HepG2 (cell line): ENCODE results near the gene MAN2C1. TPM values are rescaled to one million over a fixed set of nuclear protein-coding genes. Genes with fewer than 3 reads are reported as not detected.

Experiments
- CBX2 ChIP-seq, 2 experiments: fragments of 200-600 bp in 1 of 2; sonication (generic); formaldehyde crosslinking in 1 of 2; IDR thresholded peaks; 2 replicates each; pipeline versions ENCODE4 v1.7.0 to v1.8.1; 2018 to 2022; ENCODE audit warnings: low read depth in 2 of 2, low read length in 1 of 2, mild to moderate bottlenecking in 1 of 2, missing genetic modification reagents in 1 of 2
- CCDC6 ChIP-seq: sonication (generic); formaldehyde crosslinking; IDR thresholded peaks from 2 replicates; pipeline ENCODE4 v1.8.1; 2022; ENCODE audit warnings: mild to moderate bottlenecking, missing genetic modification reagents, moderate library complexity
- TBL1XR1 ChIP-seq: fragments of 150-350 bp; IDR thresholded peaks from 2 replicates; pipeline ENCODE4 v1.6.1; 2014; ENCODE audit warnings: borderline replicate concordance, low read length; ENCODE audit not compliant: partially characterized antibody
- TCF12 ChIP-seq, 2 experiments: fragments of 450-650 bp in 1 of 2; sonication (generic) in 1 of 2; formaldehyde crosslinking in 1 of 2; IDR thresholded peaks; 2 replicates each; pipeline versions ENCODE4 v1.6.1 to v1.8.0; 2017 to 2022; ENCODE audit warnings: antibody characterized with exemption in 1 of 2, mild to moderate bottlenecking in 1 of 2, missing genetic modification reagents in 1 of 2, moderate library complexity in 1 of 2
- TGIF2 ChIP-seq: IDR thresholded peaks from 2 replicates; pipeline ENCODE4 v1.6.1; 2016; ENCODE audit warnings: control low read depth, missing compliant biosample characterization
- ZNF562 ChIP-seq: sonication (generic); formaldehyde crosslinking; IDR thresholded peaks from 2 replicates; pipeline ENCODE4 v1.8.0; 2022; ENCODE audit warnings: missing genetic modification reagents, borderline replicate concordance
- ZNF589 ChIP-seq: sonication (generic); formaldehyde crosslinking; conservative IDR thresholded peaks from 2 replicates; pipeline ENCODE4 v1.8.0; 2022; ENCODE audit warnings: mild to moderate bottlenecking, moderate library complexity, missing genetic modification reagents
- ZNF816 ChIP-seq: sonication (generic); formaldehyde crosslinking; IDR thresholded peaks from 2 replicates; pipeline ENCODE4 v1.8.0; 2022; ENCODE audit warnings: missing genetic modification reagents, mild to moderate bottlenecking, borderline replicate concordance
- ZNF850 ChIP-seq: sonication (generic); formaldehyde crosslinking; conservative IDR thresholded peaks from 2 replicates; pipeline ENCODE4 v1.9.0; 2021; ENCODE audit warnings: mild to moderate bottlenecking, missing genetic modification reagents
- polyA plus RNA-seq, 8 experiments: library from polyadenylated mRNA; depleted of rRNA in 3 of 8; stranded (reverse) in 7 of 8; unstranded in 1 of 8; fragments of >200 nt; fragmentation: Illumina TruSeq in 4 of 8; extraction: Trizol in 4 of 8; gene quantifications; 2 replicates each; pipeline versions ENCODE4 v1.2.1 to v1.2.3, GENCODE V29; 2011 to 2016; ENCODE audit warnings: low read depth in 4 of 8, missing spikeins in 1 of 8, mixed read lengths in 1 of 8; ENCODE audit not compliant: insufficient read depth in 1 of 8
- total RNA-seq, 5 experiments: library from RNA; depleted of rRNA; stranded (reverse); fragments of >200 nt; fragmentation: Illumina TruSeq; extraction: Trizol; gene quantifications; 2 replicates each; pipeline ENCODE4 v1.2.3, GENCODE V29; 2016; ENCODE audit warnings: low read depth in 1 of 5
- TF ChIP-seq, protein P1 (sequence below): sonication (generic); formaldehyde crosslinking; conservative IDR thresholded peaks from 2 replicates; pipeline ENCODE4 v1.4.0; 2020; ENCODE audit warnings: mild to moderate bottlenecking, missing genetic modification reagents, moderate library complexity
- TF ChIP-seq, protein P2 (sequence below): conservative IDR thresholded peaks from 2 replicates; pipeline ENCODE4 v1.6.1; 2018; ENCODE audit warnings: missing genetic modification reagents
- TF ChIP-seq, protein P3 (sequence below): sonication (generic); formaldehyde crosslinking; IDR thresholded peaks from 2 replicates; pipeline ENCODE4 v1.8.1; 2022; ENCODE audit warnings: low read depth, mild to moderate bottlenecking, missing genetic modification reagents
- TF ChIP-seq, protein P4 (sequence below), 2 experiments: fragments of 450-650 bp in 1 of 2; sonication (generic) in 1 of 2; formaldehyde crosslinking; IDR thresholded peaks; 2 replicates each; pipeline versions ENCODE4 v1.5.0 to v1.8.0; 2020 to 2022; ENCODE audit warnings: mild to moderate bottlenecking in 1 of 2, missing genetic modification reagents in 1 of 2

The MAN2C1 gene
- total and polyA plus RNA-seq, 2 of the 13 experiments (the other 11 are each of a cell fraction or from before 2014, with no cell fraction given) = 62.6 to 71.0 TPM

DNA sequence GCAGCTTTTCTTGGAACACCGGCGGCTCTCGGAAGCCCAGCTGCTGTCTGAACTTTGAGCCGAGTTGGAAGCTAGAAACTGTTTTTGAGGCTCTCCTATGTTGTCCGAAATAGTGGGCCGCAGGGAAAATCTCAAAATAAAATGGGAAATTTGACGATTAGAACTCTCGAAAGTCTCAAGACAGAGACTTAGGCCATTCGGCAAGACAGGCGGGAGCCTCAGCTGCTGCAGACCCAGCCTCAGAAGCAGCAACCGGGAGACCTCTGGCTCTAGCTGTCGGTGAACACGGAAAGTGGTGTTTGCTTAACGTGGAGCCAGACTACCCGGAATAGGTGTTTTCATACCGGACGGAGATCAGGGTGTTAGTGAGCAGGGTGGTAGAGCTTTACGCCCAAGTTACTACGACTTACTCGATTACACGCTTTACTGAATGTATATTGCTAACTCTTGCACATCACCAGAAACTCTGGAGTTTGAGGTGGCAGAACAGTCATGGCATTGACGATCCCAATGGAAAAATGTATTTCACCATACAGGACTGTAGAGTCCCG lies 357 bp upstream of the MAN2C1 start (continued):
- TF ChIP-seq, protein P1, sequence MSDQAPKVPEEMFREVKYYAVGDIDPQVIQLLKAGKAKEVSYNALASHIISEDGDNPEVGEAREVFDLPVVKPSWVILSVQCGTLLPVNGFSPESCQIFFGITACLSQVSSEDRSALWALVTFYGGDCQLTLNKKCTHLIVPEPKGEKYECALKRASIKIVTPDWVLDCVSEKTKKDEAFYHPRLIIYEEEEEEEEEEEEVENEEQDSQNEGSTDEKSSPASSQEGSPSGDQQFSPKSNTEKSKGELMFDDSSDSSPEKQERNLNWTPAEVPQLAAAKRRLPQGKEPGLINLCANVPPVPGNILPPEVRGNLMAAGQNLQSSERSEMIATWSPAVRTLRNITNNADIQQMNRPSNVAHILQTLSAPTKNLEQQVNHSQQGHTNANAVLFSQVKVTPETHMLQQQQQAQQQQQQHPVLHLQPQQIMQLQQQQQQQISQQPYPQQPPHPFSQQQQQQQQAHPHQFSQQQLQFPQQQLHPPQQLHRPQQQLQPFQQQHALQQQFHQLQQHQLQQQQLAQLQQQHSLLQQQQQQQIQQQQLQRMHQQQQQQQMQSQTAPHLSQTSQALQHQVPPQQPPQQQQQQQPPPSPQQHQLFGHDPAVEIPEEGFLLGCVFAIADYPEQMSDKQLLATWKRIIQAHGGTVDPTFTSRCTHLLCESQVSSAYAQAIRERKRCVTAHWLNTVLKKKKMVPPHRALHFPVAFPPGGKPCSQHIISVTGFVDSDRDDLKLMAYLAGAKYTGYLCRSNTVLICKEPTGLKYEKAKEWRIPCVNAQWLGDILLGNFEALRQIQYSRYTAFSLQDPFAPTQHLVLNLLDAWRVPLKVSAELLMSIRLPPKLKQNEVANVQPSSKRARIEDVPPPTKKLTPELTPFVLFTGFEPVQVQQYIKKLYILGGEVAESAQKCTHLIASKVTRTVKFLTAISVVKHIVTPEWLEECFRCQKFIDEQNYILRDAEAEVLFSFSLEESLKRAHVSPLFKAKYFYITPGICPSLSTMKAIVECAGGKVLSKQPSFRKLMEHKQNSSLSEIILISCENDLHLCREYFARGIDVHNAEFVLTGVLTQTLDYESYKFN (CRISPR knock-in tag) = peak; percentile 79
- TF ChIP-seq CCDC6 (CRISPR knock-in tag) = no peak
- TF ChIP-seq ZNF589 (CRISPR knock-in tag) = 0 out of 2 replicates have a peak, but pooled peaks have one; percentile 0
- TF ChIP-seq TGIF2 (CRISPR knock-in tag) = peak; percentile 63; the same call in 1 of the 2 replicates
- TF ChIP-seq CBX2 (IDR thresholded peaks at IDR 0.05; ENCODE audit: low read depth, low read length) = no peak
- TF ChIP-seq CBX2 (CRISPR knock-in tag; IDR thresholded peaks at IDR 0.05; ENCODE audit: low read depth) = no peak
- 0 out of 2 replicates have a peak, but pooled peaks have one; percentile 56 for TF ChIP-seq ZNF816 (CRISPR knock-in tag)
- TF ChIP-seq TBL1XR1 = no peak
- no peak for TF ChIP-seq TCF12 (IDR thresholded peaks at IDR 0.05)
- TF ChIP-seq TCF12 (CRISPR knock-in tag; IDR thresholded peaks at IDR 0.05) = no peak
- TF ChIP-seq ZNF850 (CRISPR knock-in tag) = no peak
- TF ChIP-seq, protein P2, sequence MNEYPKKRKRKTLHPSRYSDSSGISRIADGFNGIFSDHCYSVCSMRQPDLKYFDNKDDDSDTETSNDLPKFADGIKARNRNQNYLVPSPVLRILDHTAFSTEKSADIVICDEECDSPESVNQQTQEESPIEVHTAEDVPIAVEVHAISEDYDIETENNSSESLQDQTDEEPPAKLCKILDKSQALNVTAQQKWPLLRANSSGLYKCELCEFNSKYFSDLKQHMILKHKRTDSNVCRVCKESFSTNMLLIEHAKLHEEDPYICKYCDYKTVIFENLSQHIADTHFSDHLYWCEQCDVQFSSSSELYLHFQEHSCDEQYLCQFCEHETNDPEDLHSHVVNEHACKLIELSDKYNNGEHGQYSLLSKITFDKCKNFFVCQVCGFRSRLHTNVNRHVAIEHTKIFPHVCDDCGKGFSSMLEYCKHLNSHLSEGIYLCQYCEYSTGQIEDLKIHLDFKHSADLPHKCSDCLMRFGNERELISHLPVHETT (CRISPR knock-in tag) = peak; percentile 65
- TF ChIP-seq ZNF562 (CRISPR knock-in tag) = no peak
- TF ChIP-seq, protein P3, sequence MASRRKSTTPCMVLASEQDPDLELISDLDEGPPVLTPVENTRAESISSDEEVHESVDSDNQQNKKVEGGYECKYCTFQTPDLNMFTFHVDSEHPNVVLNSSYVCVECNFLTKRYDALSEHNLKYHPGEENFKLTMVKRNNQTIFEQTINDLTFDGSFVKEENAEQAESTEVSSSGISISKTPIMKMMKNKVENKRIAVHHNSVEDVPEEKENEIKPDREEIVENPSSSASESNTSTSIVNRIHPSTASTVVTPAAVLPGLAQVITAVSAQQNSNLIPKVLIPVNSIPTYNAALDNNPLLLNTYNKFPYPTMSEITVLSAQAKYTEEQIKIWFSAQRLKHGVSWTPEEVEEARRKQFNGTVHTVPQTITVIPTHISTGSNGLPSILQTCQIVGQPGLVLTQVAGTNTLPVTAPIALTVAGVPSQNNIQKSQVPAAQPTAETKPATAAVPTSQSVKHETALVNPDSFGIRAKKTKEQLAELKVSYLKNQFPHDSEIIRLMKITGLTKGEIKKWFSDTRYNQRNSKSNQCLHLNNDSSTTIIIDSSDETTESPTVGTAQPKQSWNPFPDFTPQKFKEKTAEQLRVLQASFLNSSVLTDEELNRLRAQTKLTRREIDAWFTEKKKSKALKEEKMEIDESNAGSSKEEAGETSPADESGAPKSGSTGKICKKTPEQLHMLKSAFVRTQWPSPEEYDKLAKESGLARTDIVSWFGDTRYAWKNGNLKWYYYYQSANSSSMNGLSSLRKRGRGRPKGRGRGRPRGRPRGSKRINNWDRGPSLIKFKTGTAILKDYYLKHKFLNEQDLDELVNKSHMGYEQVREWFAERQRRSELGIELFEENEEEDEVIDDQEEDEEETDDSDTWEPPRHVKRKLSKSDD (CRISPR knock-in tag) = 0 out of 2 replicates have a peak, but pooled peaks have one; percentile 72
- TF ChIP-seq, protein P4, sequence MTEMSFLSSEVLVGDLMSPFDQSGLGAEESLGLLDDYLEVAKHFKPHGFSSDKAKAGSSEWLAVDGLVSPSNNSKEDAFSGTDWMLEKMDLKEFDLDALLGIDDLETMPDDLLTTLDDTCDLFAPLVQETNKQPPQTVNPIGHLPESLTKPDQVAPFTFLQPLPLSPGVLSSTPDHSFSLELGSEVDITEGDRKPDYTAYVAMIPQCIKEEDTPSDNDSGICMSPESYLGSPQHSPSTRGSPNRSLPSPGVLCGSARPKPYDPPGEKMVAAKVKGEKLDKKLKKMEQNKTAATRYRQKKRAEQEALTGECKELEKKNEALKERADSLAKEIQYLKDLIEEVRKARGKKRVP (CRISPR knock-in tag; IDR thresholded peaks at IDR 0.05) = peak in 1 of 2 experiments; percentile 8; a peak in 1 of 4 replicates
